SH-SY5Y (cell line): ENCODE measurements around the gene GLOD4.

ENCODE experiments used
- GATA2 ChIP-seq: IDR thresholded peaks from 2 replicates; pipeline ENCODE4 v1.6.1; 2011; ENCODE audit warnings: mild to moderate bottlenecking, low read depth, low read length
- GATA3 ChIP-seq: IDR thresholded peaks from 2 replicates; pipeline ENCODE4 v1.6.1; 2011; ENCODE audit warnings: low read depth, mild to moderate bottlenecking, low read length, moderate library complexity

The GLOD4 gene

GRCh38 chr17:752002-752619, 30.0 kb downstream of the GLOD4 start, which contains the start of gene GEMIN4:
TSS of gene GEMIN4 (minus strand) at chr17:752264. CDS start at chr17:752142, 122 bp downstream.
- TF ChIP-seq GATA3 = no peak
- no peak for TF ChIP-seq GATA2

- no peak; the same call in 1 of the 2 replicates for TF ChIP-seq GATA2
- no peak for TF ChIP-seq GATA3
Observed at GRCh38 chr17:751269-752001, 30.6 kb downstream of the GLOD4 start.

- TF ChIP-seq GATA3 (no peak), GATA2 (no peak)
Observed at GRCh38 chr17:750431-751037, 31.5 kb downstream of the GLOD4 start.

- TF ChIP-seq GATA3 = no peak
- TF ChIP-seq GATA2 = no peak
Observed at GRCh38 chr17:746783-747629, 35.1 kb downstream of the GLOD4 start.

- TF ChIP-seq GATA3 (no peak), GATA2 (no peak)
Observed at GRCh38 chr17:746181-746580, 35.9 kb downstream of the GLOD4 start.

GRCh38 chr17:745406-745805, 36.7 kb downstream of the GLOD4 start:
- TF ChIP-seq GATA2 (no peak), GATA3 (no peak)

GRCh38 chr17:744937-745336, 37.1 kb downstream of the GLOD4 start:
- TF ChIP-seq GATA3 (no peak), GATA2 (no peak)

- no peak for TF ChIP-seq GATA3
- no peak for TF ChIP-seq GATA2
Observed at GRCh38 chr17:743139-743538, 38.9 kb downstream of the GLOD4 start.

- TF ChIP-seq GATA3 (no peak), GATA2 (no peak)
Observed at GRCh38 chr17:742147-742793, 39.8 kb downstream of the GLOD4 start.

- TF ChIP-seq GATA3 = no peak
- TF ChIP-seq GATA2 = no peak
Observed at GRCh38 chr17:740240-741017, 41.7 kb downstream of the GLOD4 start.

GRCh38 chr17:737561-738113, 44.4 kb downstream of the GLOD4 start:
- TF ChIP-seq GATA2 (no peak), GATA3 (no peak)

GRCh38 chr17:733743-734142, 48.3 kb downstream of the GLOD4 start:
- TF ChIP-seq GATA2 = no peak
- TF ChIP-seq GATA3 = no peak

- TF ChIP-seq GATA3 (no peak), GATA2 (no peak)
Observed at GRCh38 chr17:732902-733720, 49.0 kb downstream of the GLOD4 start.
